Prostate gland (tissue), 2 donors: ENCODE measurements around the gene GDF7.

Experiments
- POLR2AphosphoS5 ChIP-seq: sonication (generic); formaldehyde crosslinking; IDR thresholded peaks from one replicate; pipeline ENCODE4 v1.6.1; 2017; ENCODE audit warnings: antibody characterized with exemption
- TF ChIP-seq, protein P1 (sequence below), 4 experiments: fragments of 200-600 bp in 2 of 4; fragments of 450-650 bp in 2 of 4; sonication (generic) in 2 of 4; IDR thresholded peaks; 1 replicate in 3 of 4; 2 replicates in 1 of 4; pipeline ENCODE4 v1.5.1; 2016 to 2019; ENCODE audit warnings: antibody characterized with exemption in 4 of 4, mild to moderate bottlenecking in 2 of 4, moderate library complexity in 2 of 4

DNA sequence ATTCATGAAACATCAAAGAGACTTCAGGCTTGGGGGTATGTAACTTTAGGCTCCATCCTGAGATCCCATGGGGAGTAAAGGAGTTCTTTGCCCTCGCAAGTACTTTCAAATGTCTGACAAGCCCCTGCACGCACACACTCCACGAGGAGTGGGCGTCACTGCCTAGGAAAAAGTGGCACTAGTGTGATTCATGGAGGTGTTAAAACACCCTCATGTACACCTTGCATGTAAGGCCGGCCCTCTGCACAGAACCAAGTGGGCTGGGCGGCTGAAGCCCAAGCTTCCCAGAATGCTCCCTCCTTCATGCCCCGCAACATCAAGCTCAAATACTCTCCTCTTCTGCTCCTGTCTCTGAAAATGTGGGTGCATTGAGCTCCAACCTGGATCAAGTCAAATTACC lies 23.9 kb upstream of the GDF7 start:
- TF ChIP-seq POLR2AphosphoS5: no peak
- TF ChIP-seq, protein P1, sequence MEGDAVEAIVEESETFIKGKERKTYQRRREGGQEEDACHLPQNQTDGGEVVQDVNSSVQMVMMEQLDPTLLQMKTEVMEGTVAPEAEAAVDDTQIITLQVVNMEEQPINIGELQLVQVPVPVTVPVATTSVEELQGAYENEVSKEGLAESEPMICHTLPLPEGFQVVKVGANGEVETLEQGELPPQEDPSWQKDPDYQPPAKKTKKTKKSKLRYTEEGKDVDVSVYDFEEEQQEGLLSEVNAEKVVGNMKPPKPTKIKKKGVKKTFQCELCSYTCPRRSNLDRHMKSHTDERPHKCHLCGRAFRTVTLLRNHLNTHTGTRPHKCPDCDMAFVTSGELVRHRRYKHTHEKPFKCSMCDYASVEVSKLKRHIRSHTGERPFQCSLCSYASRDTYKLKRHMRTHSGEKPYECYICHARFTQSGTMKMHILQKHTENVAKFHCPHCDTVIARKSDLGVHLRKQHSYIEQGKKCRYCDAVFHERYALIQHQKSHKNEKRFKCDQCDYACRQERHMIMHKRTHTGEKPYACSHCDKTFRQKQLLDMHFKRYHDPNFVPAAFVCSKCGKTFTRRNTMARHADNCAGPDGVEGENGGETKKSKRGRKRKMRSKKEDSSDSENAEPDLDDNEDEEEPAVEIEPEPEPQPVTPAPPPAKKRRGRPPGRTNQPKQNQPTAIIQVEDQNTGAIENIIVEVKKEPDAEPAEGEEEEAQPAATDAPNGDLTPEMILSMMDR (IDR thresholded peaks at IDR 0.05): no peak
